GM18519 (cell line): ENCODE data around the gene BRD4.
"Not testable (repeated sequence)": the region's sequence is repeated elsewhere in the genome, so short reads cannot be mapped to it uniquely, and the experiment has no call there.

ENCODE experiments used
- ATAC-seq: cut with Tn5 transposase; IDR thresholded peaks from one replicate; pipeline ENCODE4 v1.9.1; 2021; ENCODE audit warnings: mild to moderate bottlenecking, moderate library complexity; ENCODE audit not compliant: unreplicated experiment, low FRiP score

BRD4 gene

GRCh38 chr19:15332311-15332996 lies at the start of gene BRD4:
BRD4 (minus strand) TSS chr19:15332539; CDS start chr19:15273099, 59,440 bp downstream.
- peak; percentile 34 for ATAC-seq

DNA sequence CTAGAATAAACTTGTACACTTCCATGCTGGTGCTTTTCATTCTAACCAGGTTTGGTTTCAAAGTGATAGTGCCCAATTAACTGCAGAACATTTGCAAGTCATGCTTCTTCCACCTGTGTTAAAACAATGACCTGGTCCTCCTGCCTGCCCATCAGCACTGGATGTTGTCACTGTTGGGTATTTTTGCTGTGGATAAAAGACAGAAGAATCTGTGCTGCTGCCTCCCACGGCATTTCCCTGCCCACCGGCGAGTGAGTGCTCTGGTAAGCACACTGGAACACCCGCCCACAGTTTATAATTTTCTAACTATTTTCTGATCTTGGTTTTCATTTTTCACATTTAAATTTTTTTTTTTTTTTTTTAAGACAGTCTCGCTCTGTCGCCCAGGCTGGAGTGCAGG lies 49.5 kb upstream of the BRD4 start:
- ATAC-seq: no peak

DNA sequence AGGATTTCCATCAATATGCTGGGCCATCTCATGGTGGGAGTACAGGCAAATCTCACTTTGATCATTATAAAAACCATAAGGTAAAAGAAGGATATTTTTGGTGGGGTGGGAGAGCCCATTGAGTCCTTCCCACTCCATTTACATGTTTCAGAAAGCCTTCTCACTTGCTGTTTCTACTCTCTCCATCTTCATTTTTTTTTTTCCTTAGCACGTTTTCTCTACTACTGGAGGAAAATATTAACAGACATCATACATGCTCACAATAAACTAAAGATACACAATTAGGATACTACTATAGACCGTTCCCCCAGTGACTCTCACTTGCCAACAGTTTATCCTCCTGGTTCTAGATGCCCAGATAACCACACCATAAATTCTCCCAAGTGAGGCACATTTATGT lies 49.1 kb upstream of the BRD4 start:
- no peak for ATAC-seq

DNA sequence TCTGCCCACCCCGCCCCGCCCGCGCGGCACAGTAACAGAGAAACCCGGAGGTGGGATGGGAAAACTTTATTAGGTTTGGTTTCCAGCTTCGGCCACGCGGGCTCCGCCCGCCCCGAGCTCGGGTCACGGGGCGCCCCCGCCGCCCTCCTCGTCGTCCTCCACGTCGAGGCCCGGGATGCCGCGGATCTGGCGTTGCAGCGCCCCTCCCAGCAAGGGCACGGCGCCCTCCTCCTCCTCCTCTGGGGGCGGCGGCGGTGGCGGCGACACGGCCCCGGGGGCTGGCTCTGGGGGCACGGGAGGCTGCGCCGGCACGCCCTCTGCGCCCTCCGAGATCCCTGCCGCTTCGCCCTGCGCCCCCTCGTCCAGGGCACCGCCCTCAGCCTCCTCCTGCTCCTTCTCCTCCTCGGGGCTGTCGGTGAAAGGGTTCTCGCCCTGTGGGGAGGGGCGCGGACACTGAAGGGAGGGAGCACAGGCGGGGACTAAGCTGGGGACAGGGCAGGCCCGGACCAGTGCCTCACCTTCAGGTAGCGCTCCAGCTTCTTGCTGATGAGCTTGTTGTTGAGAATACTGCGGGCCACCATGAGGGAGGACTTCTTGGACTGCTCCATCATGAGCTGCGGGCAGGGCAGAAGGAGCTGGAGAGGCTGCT lies 47.8 kb upstream of the BRD4 start:
- ATAC-seq: peak; percentile 9

- peak; percentile 60 for ATAC-seq
These were observed 47.0 kb upstream of the BRD4 start, which contains the start of gene AKAP8 for GRCh38 chr19:15379083-15379998. AKAP8 (minus strand) TSS chr19:15379787; CDS start chr19:15379731, 56 bp downstream.

- ATAC-seq: no peak
These were observed 46.3 kb upstream of the BRD4 start for GRCh38 chr19:15378534-15379082.

DNA sequence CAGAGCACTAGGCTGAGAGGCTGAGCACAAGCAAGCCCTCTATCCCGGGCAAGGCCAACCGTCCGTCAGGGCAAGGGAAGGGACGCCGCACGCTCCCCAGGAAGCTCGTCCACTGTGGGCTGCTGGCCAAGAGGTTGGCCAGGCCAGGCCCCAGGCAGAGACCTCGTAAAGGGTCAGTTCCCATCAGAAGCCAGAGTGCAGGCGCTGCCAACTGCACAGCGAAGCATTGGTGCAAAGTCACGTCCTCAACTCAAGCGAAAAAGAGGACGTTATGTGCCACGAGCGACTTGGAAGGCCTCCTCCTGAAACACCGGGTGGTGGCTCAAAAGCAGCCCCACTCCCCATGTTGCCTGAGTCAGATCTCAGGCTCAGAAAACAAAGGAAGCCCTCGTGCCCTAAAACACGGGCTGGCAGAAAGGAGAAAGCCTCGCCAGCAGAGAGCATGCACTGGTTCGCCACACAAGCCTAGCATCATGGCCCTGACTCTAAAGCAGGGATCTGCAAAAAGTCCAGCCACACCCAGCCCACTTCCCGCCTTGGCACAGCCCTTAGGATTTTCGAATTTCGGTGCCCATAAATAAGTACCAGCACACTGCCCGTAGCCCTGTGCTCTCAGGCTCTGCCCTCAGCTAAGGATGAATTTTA lies 42.6 kb upstream of the BRD4 start:
- ATAC-seq: no peak

- no peak for ATAC-seq
These were observed 41.8 kb upstream of the BRD4 start for GRCh38 chr19:15374105-15374651.

GRCh38 chr19:15373644-15374043 lies 41.3 kb upstream of the BRD4 start:
- ATAC-seq: no peak

DNA sequence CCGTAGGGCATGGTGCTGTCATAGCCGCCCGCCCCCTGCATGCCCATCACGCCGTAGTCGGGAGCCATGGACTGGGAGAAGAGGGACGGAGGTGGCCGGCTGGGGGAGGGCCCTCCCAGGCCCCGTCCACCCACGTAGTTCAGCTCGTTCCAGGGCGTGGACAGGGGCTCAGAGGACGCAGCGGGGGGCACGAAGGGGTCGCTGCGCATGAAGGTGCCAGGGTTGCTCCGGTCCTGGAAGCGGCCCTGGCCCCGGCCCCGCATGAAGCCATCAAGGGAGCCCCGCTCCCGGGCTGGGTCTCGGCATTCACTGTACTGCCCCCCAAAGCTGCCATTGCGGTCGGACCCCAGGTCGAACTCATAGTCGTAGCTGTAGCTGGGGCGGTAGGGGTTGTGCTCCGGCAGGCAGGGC lies 40.6 kb upstream of the BRD4 start:
- no peak for ATAC-seq

DNA sequence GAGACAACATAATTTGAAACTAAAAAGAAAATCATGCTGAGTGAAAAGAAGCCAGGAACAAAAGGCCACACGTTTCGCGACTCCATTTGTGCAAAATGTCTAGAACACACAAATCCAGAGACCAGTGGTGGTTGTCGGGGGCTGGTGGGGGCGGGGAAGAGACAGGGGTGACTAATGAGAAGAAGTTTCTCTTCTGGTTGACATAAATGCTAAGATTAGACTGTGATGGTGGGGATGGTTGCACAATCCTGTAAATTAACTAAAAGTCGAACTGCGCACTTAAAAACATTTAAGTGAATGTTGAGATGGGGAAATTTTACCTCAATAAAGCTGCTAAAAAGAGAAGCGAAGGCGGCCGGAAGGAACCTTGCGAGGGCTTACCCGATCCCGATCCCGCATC lies 40.1 kb upstream of the BRD4 start:
- ATAC-seq: no peak

DNA sequence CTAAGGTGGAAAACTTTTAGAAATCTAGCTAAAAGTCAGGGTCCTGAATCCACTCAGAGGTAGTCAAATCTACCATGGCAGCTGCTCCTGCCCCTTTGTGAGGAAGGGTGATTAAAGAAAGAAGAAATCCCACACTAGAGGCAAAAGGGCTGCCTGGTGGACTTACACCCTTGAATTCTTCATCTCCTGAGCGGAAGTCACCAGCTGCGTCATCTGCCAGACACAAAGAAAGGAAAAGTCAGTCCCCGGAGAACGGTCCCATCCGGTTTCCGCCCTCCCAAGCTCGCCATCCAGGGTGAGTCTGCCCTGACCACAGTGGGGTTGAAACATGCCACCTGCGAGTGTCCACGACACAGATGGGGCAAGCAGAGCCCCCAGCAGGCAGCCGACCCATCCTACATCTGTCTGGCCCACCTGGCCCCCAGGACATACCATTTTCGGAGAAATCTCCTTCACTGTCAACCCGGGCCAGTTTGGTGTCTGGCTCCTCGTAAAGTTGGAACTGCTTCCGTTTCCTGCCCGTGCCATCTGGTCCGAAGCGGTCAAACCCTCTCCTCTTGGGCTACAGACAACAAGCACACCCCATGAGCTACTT lies 39.5 kb upstream of the BRD4 start:
- no peak for ATAC-seq

DNA sequence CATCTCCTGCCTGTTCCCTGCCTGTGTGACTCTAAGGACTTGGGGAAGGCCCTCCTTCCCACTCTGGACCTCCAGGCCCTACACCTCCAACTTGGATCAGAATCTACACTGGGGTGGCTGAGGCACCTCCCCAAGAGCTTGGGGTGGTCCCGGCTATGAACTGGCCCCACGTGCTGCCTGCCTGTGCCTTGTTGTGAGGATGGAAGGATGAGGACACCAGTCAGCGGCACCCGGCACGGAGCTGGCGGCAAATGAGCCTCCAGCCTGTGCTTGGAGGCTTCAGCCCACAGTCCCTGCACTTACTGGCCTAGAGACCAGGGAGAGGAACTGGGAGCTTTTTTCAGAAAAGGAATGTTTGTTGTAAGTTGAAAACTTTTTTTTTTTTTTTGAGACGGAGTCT lies 38.8 kb upstream of the BRD4 start:
- ATAC-seq: no peak

DNA sequence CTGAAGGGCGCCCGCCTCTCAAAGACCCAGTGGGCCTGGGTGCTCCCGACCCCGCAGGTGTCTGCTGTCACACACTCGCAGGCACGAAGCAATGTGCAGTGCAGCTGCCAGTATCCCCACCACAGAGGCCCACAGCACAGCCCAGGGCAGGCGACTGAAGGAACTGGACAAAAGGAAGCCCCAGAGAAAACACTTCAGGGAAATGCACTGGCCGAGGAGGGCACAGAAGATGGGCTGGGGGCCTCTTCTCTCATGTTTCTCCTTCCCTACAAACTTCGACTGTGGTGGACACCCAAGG lies 37.2 kb upstream of the BRD4 start:
- ATAC-seq: no peak

GRCh38 chr19:15368798-15369593 lies 36.7 kb upstream of the BRD4 start:
- ATAC-seq: no peak

DNA sequence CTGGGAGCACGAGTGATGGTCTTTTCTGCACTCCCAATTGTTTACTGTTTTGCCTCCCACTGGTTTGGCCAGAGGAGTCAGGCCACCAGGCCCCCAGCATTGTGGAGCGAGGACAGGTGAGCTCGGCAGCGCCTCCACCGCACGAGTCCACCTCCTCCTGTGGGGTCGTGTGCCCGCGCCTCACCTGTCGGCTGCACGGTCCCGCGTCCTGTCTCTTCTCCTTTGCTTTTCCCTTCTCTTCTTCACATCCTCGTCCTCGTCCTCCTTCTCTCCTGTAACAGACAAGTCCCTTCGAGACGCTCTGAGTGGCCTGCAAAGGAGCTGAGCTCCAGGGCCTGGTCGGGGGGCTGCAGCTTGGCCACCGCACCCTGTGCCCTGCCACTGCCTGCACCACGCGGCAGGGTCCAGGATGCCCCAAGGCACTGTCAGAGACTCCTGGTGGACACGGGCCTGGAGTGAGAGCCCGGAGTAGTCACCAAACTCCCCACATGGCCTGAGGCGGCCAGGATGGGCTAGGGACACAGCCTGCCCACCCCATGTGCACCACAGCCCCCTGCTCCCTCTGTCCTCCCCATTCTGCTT lies 35.8 kb upstream of the BRD4 start:
- ATAC-seq: no peak

DNA sequence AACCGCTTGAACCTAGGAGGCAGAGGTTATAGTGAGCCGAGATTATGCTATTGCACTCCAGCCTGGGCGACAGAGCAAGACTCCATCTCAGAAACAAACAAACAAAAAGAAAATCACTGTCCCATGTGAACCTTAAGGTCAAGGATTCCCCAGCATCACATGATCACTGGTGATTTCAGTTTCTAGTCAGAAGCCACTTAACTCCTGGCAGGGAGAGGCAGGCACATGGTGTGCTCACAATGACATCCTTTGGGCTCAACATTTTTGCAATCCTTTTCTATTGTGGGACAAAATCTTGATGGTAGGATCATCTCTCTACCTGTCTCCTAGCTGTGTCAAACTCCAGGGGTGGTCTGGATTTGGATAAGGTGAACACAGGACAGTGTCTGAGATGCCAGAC lies 35.1 kb upstream of the BRD4 start:
- ATAC-seq: no peak

- no peak for ATAC-seq
These were observed 32.9 kb upstream of the BRD4 start for GRCh38 chr19:15365264-15365663.

GRCh38 chr19:15363791-15364190 lies 31.5 kb upstream of the BRD4 start:
- not testable (repeated sequence) for ATAC-seq
